Activated naive CD8-positive, alpha-beta T cell treated with anti-CD3 and anti-CD28 coated beads, Interleukin-2, amount 10 ng/mL, durations not matched to agents 7 days and 5 days (primary cell): Measurements from ENCODE around the gene NFKBIE. TPM values are rescaled to one million over a fixed set of nuclear protein-coding genes. Genes with fewer than 3 reads are reported as not detected.

Experiments used
- ATAC-seq: fragments of 150-1000 bp; cut with Tn5 transposase; one replicate; pipeline ENCODE4 v1.10.0; 2021; ENCODE audit warnings: low read depth, moderate library complexity
- POLR2A ChIA-PET: fragments of 350-600 bp; sonication (Branson Sonifier 250); formaldehyde crosslinking; loops from one replicate; lab custom pipeline; 2021; ENCODE audit warnings: antibody characterized with exemption; lab: Charles Lee
- DNase-seq: peaks from one replicate; pipeline ENCODE4 v3.0.0; 2021
- H3K27ac Mint-ChIP-seq: one replicate; pipeline ENCODE4 v1.8.0; 2022; ENCODE audit warnings: mild to moderate bottlenecking, mixed read lengths
- H3K27me3 Mint-ChIP-seq: one replicate; pipeline ENCODE4 v1.8.0; 2022; ENCODE audit warnings: mild to moderate bottlenecking, moderate library complexity, mixed read lengths
- H3K36me3 Mint-ChIP-seq: one replicate; pipeline ENCODE4 v1.8.0; 2021; ENCODE audit warnings: mild to moderate bottlenecking, mixed read lengths
- H3K4me1 Mint-ChIP-seq: one replicate; pipeline ENCODE4 v1.8.0; 2021; ENCODE audit warnings: mixed read lengths
- H3K4me3 Mint-ChIP-seq: one replicate; pipeline ENCODE4 v1.8.0; 2022; ENCODE audit warnings: mild to moderate bottlenecking, moderate library complexity, mixed read lengths
- H3K9me3 Mint-ChIP-seq: one replicate; pipeline ENCODE4 v1.8.0; 2021; ENCODE audit warnings: mixed read lengths
- total RNA-seq, 2 experiments: library from RNA; stranded (reverse); gene quantifications; one replicate each; pipeline ENCODE4 v1.2.3, GENCODE V29; 2021

Gene NFKBIE
- total RNA-seq, 2 experiments from 2014 or later: 14.0 to 14.3 TPM

DNA sequence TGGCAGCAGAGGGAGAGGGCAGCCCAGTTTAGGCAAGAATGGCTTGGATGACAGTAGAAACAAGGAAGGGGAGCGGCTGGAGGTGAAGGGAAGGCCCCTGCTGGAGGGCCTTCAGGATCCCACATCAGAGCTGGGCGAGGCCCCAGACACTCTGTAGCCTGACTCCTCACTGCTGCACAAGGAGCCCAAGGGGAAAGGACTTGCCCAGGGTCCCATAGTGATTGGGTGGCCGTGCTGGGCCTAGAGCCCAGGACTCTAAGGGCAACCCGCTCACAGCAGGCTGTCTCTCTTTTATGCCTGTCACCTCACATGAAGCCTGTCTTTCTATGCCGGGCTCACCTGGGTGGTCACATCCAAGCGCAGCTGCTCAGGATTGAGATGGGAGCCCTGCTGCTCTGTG, 38.5 kb upstream of the NFKBIE start:
- ATAC-seq (no peak), DNase-seq (no peak)
- Mint-ChIP-seq H3K4me1 (peaks cover 6% of the 10 kb centered on the region), H3K9me3 (no peaks in the 10 kb centered on the region), H3K27ac (no peak overlapping the region), H3K4me3 (no peak overlapping the region), H3K27me3 (no peaks in the 10 kb centered on the region), H3K36me3 (peaks cover 22% of the 10 kb centered on the region)
- POLR2A ChIA-PET: no interaction called here

DNA sequence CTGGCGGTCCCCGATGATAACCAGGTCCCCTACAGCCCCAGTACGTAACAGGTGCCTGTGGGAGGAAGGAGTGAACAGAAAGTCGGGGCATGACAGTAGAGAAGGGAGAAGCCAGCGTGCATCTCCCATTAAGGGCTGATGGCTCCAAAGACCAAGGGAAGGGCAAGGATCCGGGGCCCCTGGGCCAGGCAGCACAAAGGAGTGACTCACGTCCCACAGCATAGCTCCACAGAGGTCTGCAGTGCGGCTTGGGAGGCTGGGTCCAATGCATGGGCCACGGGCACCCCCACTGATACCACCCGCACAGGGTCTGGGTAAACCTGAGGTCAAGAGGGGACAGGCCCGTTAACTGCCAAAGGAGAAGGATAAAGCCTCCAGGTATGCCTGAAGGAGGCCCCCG, 37.5 kb upstream of the NFKBIE start:
- H3K36me3 Mint-ChIP-seq: peaks cover 19% of the 10 kb centered on the region
- no peaks in the 10 kb centered on the region for H3K9me3 Mint-ChIP-seq
- H3K27ac Mint-ChIP-seq: no peak overlapping the region

DNA sequence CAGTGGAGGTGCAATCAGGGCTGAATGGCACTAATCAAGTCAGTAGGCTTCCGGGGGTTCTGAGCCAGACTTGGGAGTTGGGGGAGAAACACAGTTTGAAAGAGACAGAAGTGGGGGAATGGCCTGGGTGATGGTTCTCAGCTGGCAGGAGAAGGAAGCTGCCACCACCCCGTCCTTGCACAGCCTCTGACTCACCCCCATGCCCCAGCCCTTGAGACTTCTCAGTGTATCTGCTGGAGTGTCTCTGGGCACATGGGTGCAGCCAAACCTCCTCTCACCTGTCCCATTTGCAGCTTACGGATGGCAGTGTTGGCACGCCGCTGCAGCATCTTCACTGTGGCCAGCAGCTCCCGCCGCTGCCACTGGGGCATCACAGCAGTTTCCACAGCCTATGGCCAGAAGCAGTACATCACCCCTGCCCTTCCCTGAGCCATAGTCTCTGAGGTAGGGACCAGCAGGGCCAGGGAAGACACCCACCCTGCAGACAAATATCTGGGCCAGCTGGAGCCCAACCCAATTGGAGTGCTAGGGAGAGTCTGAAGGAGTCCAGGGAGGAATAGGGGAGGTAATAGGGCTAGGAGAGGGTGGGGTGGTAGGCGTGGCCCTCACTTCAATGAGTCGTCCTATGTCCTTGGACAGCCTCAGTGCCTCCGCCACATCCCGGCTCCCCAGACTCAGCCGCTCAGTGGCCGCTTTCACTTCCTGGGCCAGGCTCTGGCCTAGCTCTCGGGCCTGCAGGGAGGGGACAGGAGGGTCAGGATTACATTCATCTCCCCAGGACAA, 36.6 kb upstream of the NFKBIE start:
- ATAC-seq (no peak), DNase-seq (no peak)
- H3K9me3 Mint-ChIP-seq: no peaks in the 10 kb centered on the region
- no peak overlapping the region for H3K27ac Mint-ChIP-seq
- H3K27me3 Mint-ChIP-seq: peaks cover 11% of the 10 kb centered on the region
- H3K4me3 Mint-ChIP-seq: no peak overlapping the region
- POLR2A ChIA-PET: no interaction called here
- peaks cover 19% of the 10 kb centered on the region for H3K36me3 Mint-ChIP-seq
- peaks cover 8% of the 10 kb centered on the region for H3K4me1 Mint-ChIP-seq

More for the DNA sequence above, 37.5 kb upstream of the NFKBIE start:
- H3K4me1 Mint-ChIP-seq: peaks cover 6% of the 10 kb centered on the region
- POLR2A ChIA-PET: no interaction called here
- DNase-seq (no peak), ATAC-seq (no peak)
- H3K4me3 Mint-ChIP-seq: no peak overlapping the region
- H3K27me3 Mint-ChIP-seq: peaks cover 6% of the 10 kb centered on the region

DNA sequence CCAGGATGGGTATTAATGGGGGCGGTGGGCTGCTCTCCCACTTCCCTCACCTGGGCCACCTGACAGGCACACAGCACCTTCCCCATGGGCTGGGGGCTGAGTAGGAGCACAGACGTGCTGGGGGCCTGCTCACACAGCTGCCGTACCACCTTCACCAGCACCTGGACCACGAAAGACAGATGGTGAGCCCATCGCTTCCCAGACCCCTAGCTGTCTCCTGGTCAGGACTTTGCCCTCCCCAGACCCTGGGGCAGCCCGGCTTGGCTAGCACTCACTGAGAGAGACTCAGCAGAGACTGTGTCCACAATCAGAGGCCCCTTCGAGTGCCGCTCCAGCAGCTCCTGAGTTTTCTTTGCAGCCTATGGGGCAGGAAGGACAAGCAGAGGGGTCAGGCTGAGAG, 35.8 kb upstream of the NFKBIE start:
- no peak for ATAC-seq
- Mint-ChIP-seq H3K36me3 (peaks cover 19% of the 10 kb centered on the region), H3K4me1 (peaks cover 8% of the 10 kb centered on the region), H3K27ac (no peak overlapping the region), H3K27me3 (peaks cover 19% of the 10 kb centered on the region), H3K9me3 (no peaks in the 10 kb centered on the region), H3K4me3 (no peak overlapping the region)
- POLR2A ChIA-PET: no interaction called here
- no peak for DNase-seq

DNA sequence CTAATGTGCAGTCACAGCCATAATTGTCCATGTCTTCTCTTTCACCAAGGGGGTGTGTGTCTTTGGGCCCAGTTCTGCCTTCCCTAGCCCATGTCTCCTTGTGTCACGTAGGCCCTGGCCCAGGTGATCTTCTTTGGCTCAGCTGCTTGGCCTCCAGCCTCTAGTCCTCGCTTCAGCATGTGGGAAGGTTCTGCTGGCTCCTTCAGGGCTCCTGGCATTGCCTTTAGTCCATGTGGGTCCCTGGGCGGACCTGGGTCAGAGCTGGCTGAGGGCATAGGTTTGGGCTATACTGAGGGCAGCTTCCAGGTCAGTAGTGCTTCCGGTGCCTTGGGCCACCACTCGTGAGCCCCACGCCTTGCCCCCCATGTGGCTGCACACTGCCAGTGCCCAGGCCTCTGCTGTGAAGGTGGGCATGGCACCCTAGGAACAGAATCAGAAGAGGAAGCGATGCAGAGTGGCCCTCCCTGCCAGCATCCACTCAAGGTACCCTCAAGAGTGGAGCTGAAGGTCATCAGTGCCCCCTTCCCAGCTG, 35.0 kb upstream of the NFKBIE start:
- H3K9me3 Mint-ChIP-seq: no peaks in the 10 kb centered on the region
- H3K36me3 Mint-ChIP-seq: peaks cover 13% of the 10 kb centered on the region
- no peak overlapping the region for H3K27ac Mint-ChIP-seq
- H3K4me3 Mint-ChIP-seq: no peak overlapping the region
- POLR2A ChIA-PET: no interaction called here
- ATAC-seq: no peak
- DNase-seq: no peak
- peaks cover 4% of the 10 kb centered on the region for H3K4me1 Mint-ChIP-seq
- peaks cover 24% of the 10 kb centered on the region for H3K27me3 Mint-ChIP-seq

DNA sequence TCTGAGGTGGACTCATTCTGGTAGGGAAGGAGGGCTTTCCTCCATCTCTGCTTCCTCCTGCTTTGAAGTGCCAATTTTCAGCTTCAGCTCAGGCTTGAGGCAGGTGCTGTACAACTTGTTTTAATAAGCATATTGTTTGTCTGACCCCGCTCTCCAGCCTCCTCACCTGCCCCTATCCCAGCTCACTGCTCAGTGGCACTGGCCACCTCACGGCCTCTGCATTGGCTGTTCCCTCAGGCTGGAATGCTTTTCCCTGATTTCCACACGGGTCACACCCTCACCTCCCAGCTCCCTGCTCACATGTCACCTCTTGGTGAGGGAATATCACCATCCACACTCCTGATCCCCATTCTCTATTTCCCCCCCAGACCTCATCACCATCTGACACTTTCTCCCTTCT, 33.5 kb upstream of the NFKBIE start:
- ATAC-seq (no peak), DNase-seq (no peak)
- Mint-ChIP-seq H3K27me3 (peaks cover 33% of the 10 kb centered on the region), H3K4me1 (peaks cover 3% of the 10 kb centered on the region), H3K36me3 (peaks cover 13% of the 10 kb centered on the region), H3K4me3 (no peak overlapping the region), H3K27ac (no peak overlapping the region), H3K9me3 (no peaks in the 10 kb centered on the region)
- POLR2A ChIA-PET: no interaction called here

DNA sequence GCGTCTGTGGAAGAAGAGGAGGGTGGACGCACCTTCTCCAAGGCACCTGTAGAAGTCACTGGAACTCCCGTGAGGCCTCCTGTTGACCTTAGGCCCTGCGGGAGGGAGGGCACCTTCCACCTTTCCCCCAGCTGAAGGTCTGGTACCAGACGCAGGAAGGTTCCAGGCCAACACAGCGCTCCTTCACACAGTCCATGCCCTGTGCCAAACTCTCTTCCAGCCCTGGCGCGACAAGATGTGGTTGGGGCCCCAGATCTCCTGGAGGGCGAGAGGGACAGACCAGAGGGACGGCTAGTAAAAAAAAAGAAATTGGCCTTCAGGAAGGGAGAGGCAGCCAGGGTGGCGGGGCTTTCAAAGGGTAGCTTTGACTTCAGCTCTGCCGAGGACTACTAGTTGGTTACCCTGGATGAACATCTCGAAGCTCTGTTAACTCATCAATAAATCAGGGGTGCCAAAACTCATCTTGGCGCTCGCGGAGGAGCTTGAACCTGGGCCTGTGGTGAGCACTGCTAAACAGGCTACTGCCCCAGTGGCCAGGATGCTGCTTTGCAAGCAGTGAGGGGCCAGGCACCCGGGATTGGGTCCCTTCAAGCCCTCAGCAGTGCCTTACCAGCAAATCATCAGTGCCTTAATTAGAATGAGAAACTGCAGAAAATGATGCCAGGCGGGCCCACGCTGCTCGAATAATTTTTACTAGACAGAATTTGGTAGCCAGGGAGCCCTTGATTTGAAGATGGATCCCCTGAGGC, 32.9 kb upstream of the NFKBIE start:
- no peak overlapping the region for H3K27ac Mint-ChIP-seq
- DNase-seq: no peak
- no peak for ATAC-seq
- peaks cover 38% of the 10 kb centered on the region for H3K27me3 Mint-ChIP-seq
- peaks cover 10% of the 10 kb centered on the region for H3K36me3 Mint-ChIP-seq
- H3K4me3 Mint-ChIP-seq: peak overlapping the region; percentile 57
- no peaks in the 10 kb centered on the region for H3K9me3 Mint-ChIP-seq
- H3K4me1 Mint-ChIP-seq: peaks cover 3% of the 10 kb centered on the region
- POLR2A ChIA-PET: interaction anchor here (0.6 kb wide), 1 partner anchor 31 kb away, joined by 3 read pairs; no protein-coding TSS in a partner anchor

DNA sequence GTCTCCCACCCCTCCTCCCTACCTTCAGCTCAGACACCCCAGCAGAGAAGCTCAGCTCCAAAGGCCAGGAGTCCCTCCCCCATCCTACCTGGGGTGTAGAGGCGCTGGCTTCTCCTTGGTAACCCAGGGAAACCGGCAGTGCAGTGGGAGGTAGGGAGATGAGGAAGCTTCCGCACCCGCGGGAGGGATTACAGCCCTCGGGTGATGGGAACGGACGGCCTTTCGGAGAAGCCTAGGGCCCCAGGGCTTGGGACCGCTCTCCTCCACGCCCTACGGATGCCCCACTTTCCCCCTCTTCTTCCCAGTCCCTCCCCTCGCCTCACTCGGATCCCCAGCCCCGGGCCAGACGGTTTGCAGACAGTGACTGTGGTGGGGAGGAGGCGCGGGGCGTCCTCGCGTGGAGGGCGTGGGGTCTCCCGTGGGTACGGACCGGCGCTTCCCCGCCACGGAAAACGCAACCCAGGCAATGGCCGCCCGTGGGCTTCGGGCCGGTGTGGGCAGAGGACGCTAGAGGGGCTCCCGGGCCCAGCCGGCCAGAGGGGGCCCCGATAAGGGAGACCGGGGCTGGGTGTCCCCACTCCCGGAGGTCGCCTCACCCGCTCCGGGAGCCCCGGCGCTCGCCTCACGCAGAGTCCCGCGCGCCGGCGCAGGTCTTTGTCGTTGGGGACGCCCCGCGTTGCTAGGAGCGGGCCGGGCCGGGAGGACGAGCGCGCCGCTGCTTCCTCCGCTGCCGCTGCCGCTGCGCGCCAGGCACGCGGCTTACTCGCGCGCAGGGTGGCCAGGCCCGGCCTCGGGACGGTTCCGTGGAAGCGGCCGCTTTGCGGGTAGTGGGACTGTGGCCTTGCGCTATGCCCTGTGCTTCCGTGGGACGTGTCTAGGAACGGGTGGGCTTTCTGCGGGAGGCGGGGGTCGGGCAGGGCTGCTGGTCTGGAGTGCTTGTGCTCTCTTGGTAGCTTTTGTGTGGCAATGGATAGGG, 32.0 kb upstream of the NFKBIE start:
- peaks cover 3% of the 10 kb centered on the region for H3K4me1 Mint-ChIP-seq

DNA sequence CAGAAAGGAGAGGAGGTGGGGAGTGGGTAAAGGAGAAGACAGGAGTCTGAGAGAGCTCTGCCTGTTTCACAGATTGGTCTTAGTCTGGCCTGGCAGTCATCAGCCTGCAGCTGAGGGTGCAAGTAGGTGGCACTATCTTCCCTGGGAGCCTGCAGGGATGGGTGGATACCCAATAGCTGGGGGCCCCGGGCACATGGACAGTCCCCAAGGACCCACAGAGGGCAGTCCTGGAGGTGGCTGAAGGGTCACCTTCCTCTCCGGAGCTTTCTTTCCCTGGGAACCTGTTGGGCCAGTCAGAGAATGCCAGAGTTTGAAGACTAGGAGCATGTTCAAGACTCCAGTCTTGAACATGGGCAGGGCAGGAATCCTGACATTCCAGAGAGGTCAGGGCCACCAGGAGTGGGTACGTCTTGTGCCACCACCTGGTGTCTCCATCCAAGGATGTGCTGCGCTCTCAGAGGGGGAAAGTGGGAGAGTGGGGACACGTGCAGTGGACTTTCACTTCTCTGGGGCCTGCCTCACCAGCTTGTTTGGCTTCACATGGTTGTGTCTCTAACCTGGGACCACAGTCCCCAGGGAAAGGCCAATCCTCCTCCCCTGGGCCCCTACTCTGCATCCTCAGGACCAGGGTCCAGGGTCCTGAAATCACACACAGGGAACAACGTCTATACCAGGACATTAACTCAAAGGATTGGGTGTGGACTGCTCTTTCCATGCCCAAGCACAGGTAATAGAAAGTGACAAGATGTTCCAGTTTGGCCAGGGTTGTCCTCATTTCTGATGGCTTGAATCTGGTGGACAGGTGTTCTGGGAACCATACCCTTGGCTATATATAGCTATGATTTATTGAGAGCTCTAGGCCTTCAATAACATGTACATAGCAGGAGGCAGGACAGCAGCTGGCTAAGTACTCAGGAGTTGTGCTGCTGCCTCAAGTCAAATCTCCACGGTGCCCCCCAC, 29.8 kb upstream of the NFKBIE start:
- DNase-seq (no peak), ATAC-seq (no peak)
- POLR2A ChIA-PET: interaction anchor here (0.6 to 1.3 kb wide), 4 partner anchors 10 to 18 kb away, joined by 3 to 4 read pairs (median 3); partner anchors contain the start of gene AARS2
- Mint-ChIP-seq H3K4me1 (peaks cover 3% of the 10 kb centered on the region), H3K36me3 (peaks cover 2% of the 10 kb centered on the region), H3K27me3 (peaks cover 61% of the 10 kb centered on the region), H3K27ac (no peak overlapping the region), H3K9me3 (no peaks in the 10 kb centered on the region), H3K4me3 (no peak overlapping the region)

More for the DNA sequence above, 32.0 kb upstream of the NFKBIE start:
- H3K27ac Mint-ChIP-seq: no peak overlapping the region
- H3K4me3 Mint-ChIP-seq: peak overlapping the region; percentile 57
- ATAC-seq: peak; percentile 89
- POLR2A ChIA-PET: interaction anchor here (0.6 to 1.1 kb wide), 3 partner anchors 31 to 90 kb away, joined by 3 to 4 read pairs (median 3); partner anchors contain the start of gene CDC5L
- DNase-seq: peak; percentile 73
- peaks cover 45% of the 10 kb centered on the region for H3K27me3 Mint-ChIP-seq
- H3K36me3 Mint-ChIP-seq: peaks cover 10% of the 10 kb centered on the region
- no peaks in the 10 kb centered on the region for H3K9me3 Mint-ChIP-seq

DNA sequence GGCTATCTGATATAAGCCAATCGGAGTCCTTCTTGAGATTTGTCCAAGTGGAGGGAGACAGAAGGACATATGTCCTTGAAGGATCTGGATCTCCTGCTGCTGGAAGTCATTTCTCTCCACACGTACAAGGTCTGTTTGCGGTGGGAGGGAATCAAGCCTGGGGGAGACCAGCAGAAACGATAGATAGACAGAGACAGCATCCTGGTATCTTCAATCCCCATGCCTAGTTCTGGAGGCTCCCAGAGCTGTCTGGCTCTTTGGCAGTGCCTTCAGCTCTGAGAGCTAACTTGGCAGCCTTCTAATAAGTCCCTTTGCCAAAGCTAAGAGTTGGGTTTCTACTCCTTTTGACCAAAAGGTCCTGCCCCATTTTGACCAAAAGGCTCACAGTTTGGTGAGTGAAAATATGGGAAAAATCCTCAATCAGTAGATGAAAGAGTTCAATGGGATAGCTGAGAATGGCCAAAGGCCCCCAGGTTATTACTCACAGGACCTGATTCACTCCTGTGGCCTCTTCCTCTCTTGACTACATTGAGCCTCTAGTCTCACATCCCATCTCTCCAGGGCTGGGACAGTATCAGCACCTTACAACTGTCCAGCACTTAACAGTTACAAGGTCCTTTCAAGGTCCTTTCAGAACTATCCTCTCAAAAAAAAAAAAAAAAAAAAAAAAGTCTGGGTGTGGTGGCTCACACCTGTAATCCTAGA, 27.5 kb upstream of the NFKBIE start:
- Mint-ChIP-seq H3K4me3 (no peak overlapping the region), H3K36me3 (no peaks in the 10 kb centered on the region), H3K27me3 (peaks cover 67% of the 10 kb centered on the region), H3K9me3 (no peaks in the 10 kb centered on the region), H3K4me1 (peaks cover 2% of the 10 kb centered on the region), H3K27ac (no peak overlapping the region)
- no peak for DNase-seq
- ATAC-seq: no peak
- POLR2A ChIA-PET: interaction anchor here (0.7 kb wide), 2 partner anchors 19 to 604 kb away, joined by 3 read pairs; no protein-coding TSS in a partner anchor

DNA sequence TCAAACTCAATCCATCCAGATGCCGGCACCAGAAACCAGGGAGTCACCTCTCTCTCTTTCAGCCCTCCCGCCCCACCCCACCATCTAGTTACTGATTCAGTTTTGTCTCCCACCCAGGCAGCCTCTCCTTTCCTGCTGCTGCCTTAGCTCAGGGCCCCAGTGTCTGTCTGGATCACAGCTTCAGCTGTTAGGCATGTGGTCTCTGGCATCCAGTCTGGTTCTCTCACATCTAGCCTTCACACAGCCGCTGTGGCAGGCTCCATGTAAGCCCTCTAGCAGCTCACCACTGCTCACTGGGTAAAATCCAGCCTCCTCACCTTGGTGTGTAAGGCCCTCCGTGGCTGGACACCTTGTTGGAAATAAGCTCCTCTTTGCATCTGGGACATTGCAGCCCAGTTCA, 26.5 kb upstream of the NFKBIE start:
- Mint-ChIP-seq H3K27ac (no peak overlapping the region), H3K4me3 (no peak overlapping the region), H3K9me3 (no peaks in the 10 kb centered on the region), H3K36me3 (no peaks in the 10 kb centered on the region), H3K27me3 (peaks cover 67% of the 10 kb centered on the region), H3K4me1 (no peaks in the 10 kb centered on the region)
- DNase-seq (no peak), ATAC-seq (no peak)
- POLR2A ChIA-PET: no interaction called here
